Measurements from ENCODE around the gene WEE2.
"Not testable (repeated sequence)": the region's sequence is repeated elsewhere in the genome, so short reads cannot be mapped to it uniquely, and the experiment has no call there.

Gene WEE2

GRCh38 chr7:141715794-141716689, 7.9 kb downstream of the WEE2 start:
- DNase-seq, result no peak

DNA sequence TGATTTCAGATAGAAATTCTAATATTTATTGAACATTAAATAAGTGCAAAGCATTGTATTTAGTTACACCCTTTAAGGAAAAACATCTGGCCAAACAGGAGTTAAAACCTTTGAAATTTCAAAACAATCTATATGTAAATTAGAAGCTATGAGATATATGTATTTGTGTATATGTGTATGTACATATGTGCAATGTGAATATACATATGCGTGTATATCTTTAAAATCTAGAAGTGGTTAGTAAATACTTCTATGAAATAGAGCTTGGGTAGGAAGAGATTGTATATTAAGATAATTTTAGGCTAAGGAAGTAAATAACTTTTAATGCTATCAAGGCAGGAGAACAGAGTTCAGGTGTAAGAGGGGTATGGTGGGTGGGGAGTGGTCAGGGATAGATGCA, 9.3 kb downstream of the WEE2 start:
- DNase-seq, result no peak

GRCh38 chr7:141722529-141722928, 14.4 kb downstream of the WEE2 start:
- no peak for DNase-seq

DNA sequence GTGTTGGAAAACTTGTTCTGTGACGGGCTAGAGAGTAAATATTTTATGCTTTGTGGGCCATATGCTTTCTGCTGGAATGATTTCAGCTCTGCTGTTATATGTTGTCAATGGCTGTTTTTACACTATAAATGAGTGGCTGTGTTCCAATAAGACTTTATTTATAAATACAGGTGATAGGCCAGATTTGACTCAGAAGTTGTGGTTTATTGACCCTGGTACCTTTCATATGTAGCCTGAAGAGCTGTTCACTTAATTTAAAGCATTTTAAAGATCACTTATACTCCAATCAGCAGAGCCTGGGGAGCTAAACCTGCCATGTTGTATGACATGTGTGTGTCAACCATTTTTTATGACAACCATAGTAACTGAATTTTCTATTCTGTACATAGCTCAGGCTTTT, 20.9 kb downstream of the WEE2 start:
- DNase-seq, result no peak

DNA sequence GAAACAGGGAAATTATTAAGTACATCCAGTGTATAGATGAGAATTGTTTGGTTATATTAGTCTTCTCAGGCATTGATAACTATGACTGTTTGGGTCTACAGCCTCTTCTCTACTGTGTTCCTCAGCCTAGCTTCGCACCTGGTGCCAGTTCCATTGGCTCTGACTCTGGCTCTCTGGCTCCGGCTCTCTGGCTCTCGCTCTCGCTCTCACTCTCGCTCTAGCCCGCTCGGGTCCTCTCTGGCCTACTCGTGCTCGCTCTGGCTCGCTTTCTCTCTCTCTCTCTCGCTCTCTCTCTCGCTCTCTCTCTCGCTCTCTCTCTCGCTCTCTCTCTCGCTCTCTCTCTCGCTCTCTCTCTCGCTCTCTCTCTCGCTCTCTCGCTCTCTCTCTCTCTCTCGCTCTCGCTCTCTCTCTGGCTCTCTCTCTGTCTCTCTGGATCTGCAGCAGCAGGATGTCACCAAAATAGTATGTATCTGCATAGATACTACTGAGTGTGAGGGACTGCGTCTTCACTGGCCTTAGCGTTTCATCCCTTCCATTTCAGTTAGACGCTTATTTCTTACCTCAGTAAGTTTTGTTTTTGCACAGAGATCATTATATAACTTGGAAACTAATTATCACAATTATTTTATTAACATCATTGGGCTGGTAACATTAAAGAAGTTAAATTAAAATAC, 23.5 kb downstream of the WEE2 start:
- no peak for DNase-seq

DNA sequence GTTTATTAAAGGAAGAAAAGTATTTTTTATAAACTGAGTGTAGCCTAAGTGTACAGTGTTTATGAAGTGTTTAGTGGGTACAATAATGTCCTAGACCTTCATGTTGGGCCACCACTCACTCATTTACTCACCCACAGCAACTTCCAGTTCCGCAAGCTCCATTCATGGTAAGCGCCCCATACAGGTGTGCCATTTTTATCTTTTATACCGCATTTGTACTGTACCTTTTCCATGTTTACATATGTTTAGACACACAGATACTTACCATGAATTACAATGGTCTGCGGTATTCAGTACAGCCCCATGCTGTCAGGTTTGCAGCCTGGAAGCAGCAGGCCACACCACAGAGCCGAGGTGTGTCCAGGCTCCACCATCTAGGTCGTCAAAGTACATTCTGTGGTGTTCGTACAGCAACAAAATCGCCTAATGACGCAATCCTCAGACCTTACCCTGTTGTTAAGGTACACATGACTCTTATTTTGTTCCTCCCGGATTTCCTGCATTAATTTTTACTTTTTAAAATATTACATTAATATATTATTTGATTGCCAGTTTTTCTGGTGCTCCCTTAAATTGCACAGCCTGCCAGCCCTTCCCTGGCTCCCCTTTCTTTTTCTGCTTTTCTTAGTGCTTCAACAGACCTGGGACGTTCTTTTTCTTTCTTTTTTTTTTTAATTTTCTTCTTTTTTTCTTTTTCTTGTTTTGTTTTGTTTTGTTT, 29.1 kb downstream of the WEE2 start:
- peak; percentile 14 for DNase-seq

- DNase-seq, result peak; percentile 97
Measured at GRCh38 chr7:141737836-141738591, 29.9 kb downstream of the WEE2 start, which contains the start of gene SSBP1. SSBP1 (plus strand) TSS chr7:141738358; CDS start chr7:141739167, 809 bp downstream.

GRCh38 chr7:141738592-141739013, 30.4 kb downstream of the WEE2 start:
- DNase-seq, result no peak

GRCh38 chr7:141739250-141739649, 31.1 kb downstream of the WEE2 start:
- DNase-seq, result no peak

DNA sequence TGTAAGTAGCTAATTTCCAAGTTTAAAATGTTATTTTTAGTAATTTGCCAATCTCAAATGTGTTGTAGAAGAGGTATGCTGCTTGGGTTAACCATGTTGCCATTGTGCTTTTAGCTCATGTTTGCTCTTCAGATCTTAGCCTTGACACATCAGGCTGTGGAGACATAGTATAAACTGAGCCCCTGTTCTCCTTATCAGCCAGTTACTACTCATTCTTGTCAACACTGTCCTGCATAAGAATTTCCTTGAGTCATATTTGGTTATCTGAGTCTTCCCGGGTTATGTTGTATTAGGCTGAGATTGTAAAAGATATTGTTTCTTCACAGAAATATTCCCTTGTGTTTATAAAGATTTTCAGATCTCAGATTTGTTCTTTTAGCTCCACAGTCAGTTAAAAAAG, 34.1 kb downstream of the WEE2 start:
- DNase-seq, result no peak

- DNase-seq, result no peak
Measured at GRCh38 chr7:141744131-141744530, 36.0 kb downstream of the WEE2 start.

- DNase-seq, result no peak
Measured at GRCh38 chr7:141748396-141748795, 40.2 kb downstream of the WEE2 start.

- DNase-seq, result peak; percentile 4
Measured at GRCh38 chr7:141751904-141752303, 43.8 kb downstream of the WEE2 start.

DNA sequence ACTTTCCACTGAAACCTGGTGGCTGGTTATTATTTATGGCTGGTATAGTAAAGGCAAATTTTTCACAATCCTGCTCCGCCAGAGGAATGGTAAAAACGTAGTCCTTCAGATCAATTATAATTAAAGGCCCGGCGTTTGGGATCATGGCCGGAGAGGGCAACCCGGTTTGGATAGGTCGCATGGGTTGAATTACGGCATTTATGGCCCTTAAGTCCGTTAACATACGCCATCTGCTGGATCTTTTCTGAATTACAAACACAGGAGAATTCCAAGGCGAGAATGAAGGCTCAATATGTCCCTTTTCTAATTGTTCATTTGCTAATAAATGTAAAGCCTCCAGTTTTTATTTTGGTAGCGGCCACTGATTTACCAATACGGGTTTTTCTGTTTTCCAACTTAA, 44.5 kb downstream of the WEE2 start:
- peak; percentile 17 for DNase-seq

- DNase-seq, result peak; percentile 73
Measured at GRCh38 chr7:141754939-141755338, 46.8 kb downstream of the WEE2 start.

GRCh38 chr7:141763797-141764196, 55.6 kb downstream of the WEE2 start, which contains the start of gene TAS2R3:
TAS2R3 (plus strand) TSS chr7:141764097; CDS start chr7:141764159, 62 bp downstream.
- DNase-seq, result no peak

DNA sequence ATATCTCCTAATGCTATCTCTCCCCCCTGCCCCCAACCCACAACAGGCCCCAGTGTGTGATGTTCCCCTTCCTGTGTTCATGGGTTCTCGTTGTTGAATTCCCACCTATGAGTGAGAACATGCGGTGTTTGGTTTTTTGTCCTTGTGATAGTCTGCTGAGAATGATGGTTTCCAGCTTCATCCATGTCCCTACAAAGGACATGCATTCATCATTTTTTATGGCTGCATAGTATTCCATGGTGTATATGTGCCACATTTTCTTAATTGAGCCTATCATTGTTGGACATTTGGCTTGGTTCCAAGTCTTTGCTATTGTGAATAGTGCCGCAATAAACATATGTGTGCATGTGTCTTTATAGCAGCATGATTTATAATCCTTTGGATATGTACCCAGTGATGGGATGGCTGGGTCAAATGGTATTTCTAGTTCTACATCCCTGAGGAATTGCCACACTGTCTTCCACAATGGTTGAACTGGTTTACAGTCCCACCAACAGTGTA, 62.0 kb downstream of the WEE2 start:
- not testable (repeated sequence) for DNase-seq

- no peak for DNase-seq
Measured at GRCh38 chr7:141776374-141776773, 68.2 kb downstream of the WEE2 start, which contains the start of gene TAS2R4. TAS2R4 (plus strand) TSS chr7:141776674; CDS start chr7:141778489, 1,815 bp downstream.

All from NCI-H82 (cell line).